Glutamatergic neuron (in vitro differentiated cells): Measurements from ENCODE around the gene PRMT7. TPM values are rescaled to one million over a fixed set of nuclear protein-coding genes. Genes with fewer than 3 reads are reported as not detected.

Experiments used
- DNase-seq: peaks from one replicate; pipeline ENCODE4 v3.0.0; 2022
- H3K27ac Mint-ChIP-seq: one replicate; pipeline ENCODE4 v1.8.0; 2020; ENCODE audit warnings: mild to moderate bottlenecking, mixed read lengths, inconsistent platforms; ENCODE audit not compliant: unreplicated experiment
- H3K27me3 Mint-ChIP-seq: one replicate; pipeline ENCODE4 v1.8.0; 2020; ENCODE audit warnings: mild to moderate bottlenecking, moderate library complexity, mixed read lengths, inconsistent platforms; ENCODE audit not compliant: unreplicated experiment
- H3K36me3 Mint-ChIP-seq: one replicate; pipeline ENCODE4 v1.8.0; 2020; ENCODE audit warnings: mild to moderate bottlenecking, mixed read lengths, inconsistent platforms; ENCODE audit not compliant: unreplicated experiment
- H3K4me1 Mint-ChIP-seq: one replicate; pipeline ENCODE4 v1.8.0; 2020; ENCODE audit warnings: mild to moderate bottlenecking, low read depth, mixed read lengths, inconsistent platforms; ENCODE audit not compliant: unreplicated experiment
- H3K4me3 Mint-ChIP-seq: one replicate; pipeline ENCODE4 v1.8.0; 2020; ENCODE audit warnings: mild to moderate bottlenecking, mixed read lengths, inconsistent platforms; ENCODE audit not compliant: unreplicated experiment
- H3K9me3 Mint-ChIP-seq: one replicate; pipeline ENCODE4 v1.8.0; 2020; ENCODE audit warnings: mild to moderate bottlenecking, moderate library complexity, mixed read lengths, inconsistent platforms; ENCODE audit not compliant: unreplicated experiment
- long read RNA-seq: library from polyadenylated mRNA; unstranded; transcript quantifications from one replicate; pipeline ENCODE4 v2.0.0, GENCODE V29; 2020; ENCODE audit not compliant: unreplicated experiment
- total RNA-seq: library from RNA; stranded (reverse); fragmentation: NEBNext Ultra II Directional; extraction: Animal tissue kit (Norgen Biotek cat#: 25700); gene quantifications from one replicate; pipeline ENCODE4 v1.2.1, GENCODE V29; 2021; ENCODE audit not compliant: unreplicated experiment
- TF ChIP-seq, protein P1 (sequence below): fragments of 200-600 bp; sonication (generic); IDR thresholded peaks from one replicate; pipeline ENCODE4 v1.5.0; 2021; ENCODE audit not compliant: partially characterized antibody, unreplicated experiment

PRMT7 gene, protein sequence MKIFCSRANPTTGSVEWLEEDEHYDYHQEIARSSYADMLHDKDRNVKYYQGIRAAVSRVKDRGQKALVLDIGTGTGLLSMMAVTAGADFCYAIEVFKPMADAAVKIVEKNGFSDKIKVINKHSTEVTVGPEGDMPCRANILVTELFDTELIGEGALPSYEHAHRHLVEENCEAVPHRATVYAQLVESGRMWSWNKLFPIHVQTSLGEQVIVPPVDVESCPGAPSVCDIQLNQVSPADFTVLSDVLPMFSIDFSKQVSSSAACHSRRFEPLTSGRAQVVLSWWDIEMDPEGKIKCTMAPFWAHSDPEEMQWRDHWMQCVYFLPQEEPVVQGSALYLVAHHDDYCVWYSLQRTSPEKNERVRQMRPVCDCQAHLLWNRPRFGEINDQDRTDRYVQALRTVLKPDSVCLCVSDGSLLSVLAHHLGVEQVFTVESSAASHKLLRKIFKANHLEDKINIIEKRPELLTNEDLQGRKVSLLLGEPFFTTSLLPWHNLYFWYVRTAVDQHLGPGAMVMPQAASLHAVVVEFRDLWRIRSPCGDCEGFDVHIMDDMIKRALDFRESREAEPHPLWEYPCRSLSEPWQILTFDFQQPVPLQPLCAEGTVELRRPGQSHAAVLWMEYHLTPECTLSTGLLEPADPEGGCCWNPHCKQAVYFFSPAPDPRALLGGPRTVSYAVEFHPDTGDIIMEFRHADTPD
- total RNA-seq, result 62.7 TPM
- long read RNA-seq, partial matches to known transcripts, result 2 of 28 reads
- long read RNA-seq, other reads (novel, unspliced or antisense), result 25 of 28 reads

DNA sequence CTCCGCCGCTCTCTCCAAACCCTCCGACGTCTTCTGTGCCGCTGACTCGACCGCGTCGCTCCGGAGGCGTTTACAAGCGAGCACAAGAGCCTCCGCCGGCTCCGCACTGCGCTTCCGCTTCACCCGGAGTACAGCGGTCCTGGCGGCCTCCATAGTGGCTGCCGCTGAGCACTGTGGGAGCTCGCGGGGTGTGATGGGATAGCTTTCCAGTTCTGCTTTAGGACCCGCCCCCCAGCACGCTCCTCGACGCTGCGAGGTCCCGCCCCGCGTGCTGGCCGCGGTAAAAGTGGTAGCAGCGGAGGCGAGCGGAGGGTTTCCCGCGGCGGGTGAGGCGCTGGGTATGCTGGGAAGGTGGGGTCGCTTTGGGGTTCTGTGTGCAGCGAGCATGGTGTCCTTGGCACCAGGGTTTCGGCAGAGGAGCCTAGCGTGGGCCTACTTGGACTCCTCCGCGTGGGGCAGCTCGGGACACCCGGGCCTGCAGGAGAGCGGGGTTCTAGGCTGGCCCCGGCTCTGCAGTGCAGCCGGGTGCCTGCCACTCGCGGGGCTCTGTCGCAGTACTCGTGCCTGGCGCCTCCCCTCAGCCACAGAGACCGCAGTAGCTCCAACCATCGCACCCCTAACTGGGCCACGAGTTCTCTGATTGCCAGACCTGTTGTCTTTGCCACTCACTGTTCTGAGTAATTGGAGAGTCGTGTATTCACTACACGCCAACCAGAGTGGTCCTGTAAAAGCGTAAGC lies at the start of gene PRMT7, which contains the start of gene SLC7A6OS:
PRMT7 (plus strand) TSS at position 246 of the 738 bp plus-strand sequence. CDS start 4,961 bp downstream, outside the sequence.
SLC7A6OS (minus strand) TSS at position 173 of the 738 bp plus-strand sequence; CDS start at position 153, 20 bp downstream.
- peaks cover 9% of the 10 kb centered on the region for H3K4me1 Mint-ChIP-seq
- peak within 1 kb of the TSS; percentile 90 for H3K4me3 Mint-ChIP-seq
- H3K27ac Mint-ChIP-seq, result peak within 1 kb of the TSS; percentile 93
- DNase-seq, result peak; percentile 94
- H3K9me3 Mint-ChIP-seq, result peaks cover 3% of the 10 kb centered on the region
- no peaks in the 10 kb centered on the region for H3K27me3 Mint-ChIP-seq
- no peaks in the 10 kb centered on the region for H3K36me3 Mint-ChIP-seq
- TF ChIP-seq, protein P1, sequence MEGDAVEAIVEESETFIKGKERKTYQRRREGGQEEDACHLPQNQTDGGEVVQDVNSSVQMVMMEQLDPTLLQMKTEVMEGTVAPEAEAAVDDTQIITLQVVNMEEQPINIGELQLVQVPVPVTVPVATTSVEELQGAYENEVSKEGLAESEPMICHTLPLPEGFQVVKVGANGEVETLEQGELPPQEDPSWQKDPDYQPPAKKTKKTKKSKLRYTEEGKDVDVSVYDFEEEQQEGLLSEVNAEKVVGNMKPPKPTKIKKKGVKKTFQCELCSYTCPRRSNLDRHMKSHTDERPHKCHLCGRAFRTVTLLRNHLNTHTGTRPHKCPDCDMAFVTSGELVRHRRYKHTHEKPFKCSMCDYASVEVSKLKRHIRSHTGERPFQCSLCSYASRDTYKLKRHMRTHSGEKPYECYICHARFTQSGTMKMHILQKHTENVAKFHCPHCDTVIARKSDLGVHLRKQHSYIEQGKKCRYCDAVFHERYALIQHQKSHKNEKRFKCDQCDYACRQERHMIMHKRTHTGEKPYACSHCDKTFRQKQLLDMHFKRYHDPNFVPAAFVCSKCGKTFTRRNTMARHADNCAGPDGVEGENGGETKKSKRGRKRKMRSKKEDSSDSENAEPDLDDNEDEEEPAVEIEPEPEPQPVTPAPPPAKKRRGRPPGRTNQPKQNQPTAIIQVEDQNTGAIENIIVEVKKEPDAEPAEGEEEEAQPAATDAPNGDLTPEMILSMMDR, result no peak

DNA sequence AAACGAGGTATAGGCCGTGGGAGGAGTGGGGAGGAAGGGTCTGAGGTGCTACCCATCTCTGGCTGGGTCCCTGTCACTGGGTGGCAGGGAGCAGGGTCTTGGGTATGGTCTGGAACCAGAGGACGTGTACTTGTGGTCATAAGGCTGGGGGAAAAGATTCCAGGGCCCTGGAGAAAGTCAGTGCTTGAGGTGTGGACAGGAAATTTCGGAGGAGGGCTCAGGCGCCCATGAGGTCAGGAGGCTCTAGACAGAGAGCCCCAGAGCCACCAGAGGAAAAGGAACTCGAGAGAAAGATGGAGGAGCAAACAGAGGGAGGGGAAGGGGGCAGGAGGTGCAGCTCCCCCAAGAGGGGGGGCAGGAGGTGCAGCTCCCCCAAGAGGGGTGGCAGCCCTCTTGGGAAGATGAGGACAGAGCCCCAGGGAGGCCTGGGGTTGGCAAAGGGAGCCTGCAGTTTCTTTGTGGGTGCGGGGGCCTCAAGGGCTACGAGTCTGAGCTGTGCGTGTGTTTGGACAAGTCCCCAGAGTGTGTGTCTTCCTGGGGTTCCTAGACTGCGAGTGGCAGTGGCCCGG lies 47.2 kb upstream of the PRMT7 start:
- TF ChIP-seq, protein P1, result no peak
- DNase-seq, result no peak
- Mint-ChIP-seq H3K4me1 (peaks cover 20% of the 10 kb centered on the region), H3K4me3 (peak overlapping the region; percentile 90), H3K27me3 (peaks cover 13% of the 10 kb centered on the region), H3K27ac (peak overlapping the region; percentile 87), H3K36me3 (no peaks in the 10 kb centered on the region), H3K9me3 (peaks cover 3% of the 10 kb centered on the region)

DNA sequence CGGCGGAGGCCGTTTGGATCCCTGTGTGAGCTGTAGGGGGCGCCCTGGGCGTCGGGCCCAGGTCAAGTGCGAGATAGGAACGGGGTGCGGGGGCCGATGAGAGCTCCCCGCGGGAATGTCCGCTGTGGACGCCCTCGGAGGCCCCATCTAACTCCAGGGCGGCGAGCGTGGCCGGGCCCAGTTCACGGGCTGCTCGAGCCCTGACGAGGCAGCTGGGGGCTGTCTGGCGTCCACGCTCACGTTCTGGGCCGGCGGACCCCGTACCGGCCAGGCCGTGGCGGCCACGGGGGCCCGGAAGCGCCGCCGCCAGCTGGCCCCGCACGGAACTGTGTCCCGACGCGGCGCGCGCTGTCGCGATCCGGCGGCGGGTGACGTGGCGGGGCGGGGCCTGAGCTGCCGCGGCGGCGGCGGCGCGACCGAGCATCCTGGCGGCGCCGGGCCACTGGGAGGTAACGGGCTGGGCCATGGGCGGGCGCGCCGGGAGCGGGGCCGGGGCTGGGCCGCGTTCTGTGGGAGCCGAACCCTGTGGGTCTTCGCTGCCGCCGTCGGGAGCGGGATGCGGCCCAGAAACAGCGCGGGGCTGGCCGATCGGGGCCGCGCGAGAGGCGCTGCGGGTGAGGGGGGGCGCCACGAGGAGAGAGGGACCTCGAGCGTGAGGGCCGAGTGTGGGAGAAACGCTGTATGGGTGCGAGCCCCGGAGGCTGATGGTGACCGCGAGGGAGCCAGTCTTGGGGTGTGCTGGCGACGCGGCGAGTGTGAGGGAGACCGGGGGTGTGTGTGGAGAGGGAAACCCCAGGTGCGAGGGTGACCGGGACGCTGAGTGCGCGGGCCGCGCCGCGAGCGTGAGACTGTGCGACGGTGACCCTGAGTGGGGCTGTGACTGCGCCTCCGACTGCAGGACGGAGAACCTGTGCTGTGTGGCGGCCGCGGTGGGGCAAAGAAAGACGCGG lies 46.4 kb upstream of the PRMT7 start, which contains the start of gene SLC7A6:
SLC7A6 (plus strand) TSS at position 399 of the 950 bp plus-strand sequence. CDS start 10,201 bp downstream, outside the sequence.
- Mint-ChIP-seq H3K9me3 (peaks cover 3% of the 10 kb centered on the region), H3K27me3 (peaks cover 13% of the 10 kb centered on the region), H3K4me3 (peak within 1 kb of the TSS; percentile 95), H3K27ac (peak within 1 kb of the TSS; percentile 90), H3K36me3 (no peaks in the 10 kb centered on the region), H3K4me1 (peaks cover 25% of the 10 kb centered on the region)
- TF ChIP-seq, protein P1, result peak; percentile 78
- peak; percentile 83 for DNase-seq
